ENCODE results near the gene LPCAT2. TPM values are rescaled to one million over a fixed set of nuclear protein-coding genes. Genes with fewer than 3 reads are reported as not detected.

Gene LPCAT2
- total and polyA plus RNA-seq, 8 donors, result 1.4 to 36.2 (median 6.6) TPM; not detected in 1

GRCh38 chr16:55577887-55578286 lies 69.0 kb downstream of the LPCAT2 start:
- H3K4me1 ChIP-seq, result peaks cover 0 to 8% (median 0%) of the 10 kb centered on the region in 4 donors
- no peak overlapping the region for H3K4me3 ChIP-seq
- peaks cover 0 to 28% (median 17%) of the 10 kb centered on the region in 4 donors for H3K36me3 ChIP-seq
- no peak overlapping the region for H3K27ac ChIP-seq
- intact Hi-C loops (cut with DNase I; ENCODE audit: low total_unique reads), result no loop called here
- TF ChIP-seq POLR2A (IDR thresholded peaks at IDR 0.05) (no peak), POLR2AphosphoS5 (IDR thresholded peaks at IDR 0.05) (no peak)
- TF ChIP-seq, protein P1, sequence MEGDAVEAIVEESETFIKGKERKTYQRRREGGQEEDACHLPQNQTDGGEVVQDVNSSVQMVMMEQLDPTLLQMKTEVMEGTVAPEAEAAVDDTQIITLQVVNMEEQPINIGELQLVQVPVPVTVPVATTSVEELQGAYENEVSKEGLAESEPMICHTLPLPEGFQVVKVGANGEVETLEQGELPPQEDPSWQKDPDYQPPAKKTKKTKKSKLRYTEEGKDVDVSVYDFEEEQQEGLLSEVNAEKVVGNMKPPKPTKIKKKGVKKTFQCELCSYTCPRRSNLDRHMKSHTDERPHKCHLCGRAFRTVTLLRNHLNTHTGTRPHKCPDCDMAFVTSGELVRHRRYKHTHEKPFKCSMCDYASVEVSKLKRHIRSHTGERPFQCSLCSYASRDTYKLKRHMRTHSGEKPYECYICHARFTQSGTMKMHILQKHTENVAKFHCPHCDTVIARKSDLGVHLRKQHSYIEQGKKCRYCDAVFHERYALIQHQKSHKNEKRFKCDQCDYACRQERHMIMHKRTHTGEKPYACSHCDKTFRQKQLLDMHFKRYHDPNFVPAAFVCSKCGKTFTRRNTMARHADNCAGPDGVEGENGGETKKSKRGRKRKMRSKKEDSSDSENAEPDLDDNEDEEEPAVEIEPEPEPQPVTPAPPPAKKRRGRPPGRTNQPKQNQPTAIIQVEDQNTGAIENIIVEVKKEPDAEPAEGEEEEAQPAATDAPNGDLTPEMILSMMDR (IDR thresholded peaks at IDR 0.05), result no peak
- 77 to 85% (median 81%) methylated on average over 3 of the region's 3 CpGs for WGBS, 5 donors
- H3K9me3 ChIP-seq, result no peaks in the 10 kb centered on the region
- H3K27me3 ChIP-seq, result no peaks in the 10 kb centered on the region
- no peak for DNase-seq

DNA sequence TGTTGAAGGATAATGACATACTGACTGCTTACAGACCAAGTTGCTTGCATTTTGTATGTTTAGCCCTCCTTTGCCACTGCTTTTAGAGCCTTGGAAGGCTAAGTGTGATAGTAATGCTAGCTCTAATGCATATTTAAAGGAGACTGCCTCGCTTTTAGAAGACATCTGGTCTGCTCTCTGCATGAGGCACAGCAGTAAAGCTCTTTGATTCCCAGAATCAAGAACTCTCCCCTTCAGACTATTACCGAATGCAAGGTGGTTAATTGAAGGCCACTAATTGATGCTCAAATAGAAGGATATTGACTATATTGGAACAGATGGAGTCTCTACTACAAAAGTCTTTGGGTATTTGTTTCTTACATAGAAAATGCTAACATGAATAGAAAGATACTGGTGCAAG lies 76.8 kb downstream of the LPCAT2 start:
- Histone ChIP-seq H3K4me1 (no peaks in the 10 kb centered on the region), H3K4me3 (no peak overlapping the region), H3K27ac (no peak overlapping the region), H3K27me3 (no peaks in the 10 kb centered on the region), H3K36me3 (peaks cover 0 to 12% (median 6%) of the 10 kb centered on the region in 4 donors), H3K9me3 (no peaks in the 10 kb centered on the region)
- DNase-seq, result no peak
- intact Hi-C loops (cut with DNase I; ENCODE audit: low total_unique reads), result no loop called here
- TF ChIP-seq POLR2A (IDR thresholded peaks at IDR 0.05), result no peak
- TF ChIP-seq, protein P1 (IDR thresholded peaks at IDR 0.05), result no peak
- no peak for TF ChIP-seq POLR2AphosphoS5 (IDR thresholded peaks at IDR 0.05)
- TF ChIP-seq EP300 (IDR thresholded peaks at IDR 0.05), result no peak
- WGBS, 5 donors, result 75 to 86% (median 85%) methylated on average over 2 of the region's 2 CpGs

DNA sequence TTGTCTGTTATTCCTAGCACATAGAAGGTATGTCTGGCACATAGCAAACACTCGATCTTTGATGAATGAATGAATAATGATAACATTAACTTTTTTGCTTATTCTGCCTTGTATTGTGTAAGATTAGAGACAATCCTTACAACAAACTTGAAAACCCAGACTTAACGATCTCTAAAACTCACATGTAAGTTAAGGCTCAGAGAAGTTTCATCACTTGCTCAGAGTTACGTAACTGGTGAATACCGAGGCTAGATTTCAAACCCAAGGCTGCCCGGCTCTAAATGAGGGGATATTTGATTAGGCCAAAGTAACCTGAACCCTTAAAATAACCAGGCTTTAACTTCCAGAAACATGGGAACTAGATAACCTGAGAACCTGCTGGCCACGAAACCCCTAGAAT lies 79.9 kb downstream of the LPCAT2 start:
- H3K4me1 ChIP-seq, result no peaks in the 10 kb centered on the region
- H3K27ac ChIP-seq, result no peak overlapping the region
- no peaks in the 10 kb centered on the region for H3K9me3 ChIP-seq
- TF ChIP-seq POLR2AphosphoS5 (IDR thresholded peaks at IDR 0.05) (no peak), POLR2A (IDR thresholded peaks at IDR 0.05) (no peak), EP300 (IDR thresholded peaks at IDR 0.05) (no peak)
- TF ChIP-seq, protein P1 (IDR thresholded peaks at IDR 0.05), result no peak
- intact Hi-C loops (cut with DNase I; ENCODE audit: low total_unique reads), result no loop called here
- peaks cover 0 to 1% (median 0%) of the 10 kb centered on the region in 4 donors for H3K36me3 ChIP-seq
- WGBS, 5 donors, result 62 to 81% (median 76%) methylated on average over 6 of the region's 6 CpGs
- DNase-seq, result no peak
- no peak overlapping the region for H3K4me3 ChIP-seq
- peaks cover 0 to 6% (median 0%) of the 10 kb centered on the region in 3 donors for H3K27me3 ChIP-seq

DNA sequence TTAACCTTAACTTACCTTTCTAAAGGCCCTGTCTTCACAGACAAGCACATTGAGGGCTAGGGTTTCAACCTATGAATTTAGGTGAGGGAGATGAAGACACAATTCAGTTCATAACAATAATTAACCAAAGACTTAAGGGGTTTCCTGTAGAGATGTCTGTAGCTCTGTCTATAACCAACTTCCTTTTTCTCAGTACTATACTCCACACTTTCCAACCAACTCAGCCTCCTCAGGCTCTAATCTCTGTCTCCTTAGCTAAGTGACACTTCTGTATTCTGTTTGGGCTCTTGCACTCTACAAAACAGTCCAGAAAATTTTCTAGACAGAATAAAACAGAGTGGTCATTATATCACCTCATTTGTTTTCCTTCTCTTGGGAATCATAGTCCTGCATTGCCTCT lies 83.4 kb downstream of the LPCAT2 start:
- H3K4me1 ChIP-seq, result no peaks in the 10 kb centered on the region
- no peak overlapping the region for H3K4me3 ChIP-seq
- H3K9me3 ChIP-seq, result no peaks in the 10 kb centered on the region
- H3K27ac ChIP-seq, result no peak overlapping the region
- no peaks in the 10 kb centered on the region for H3K36me3 ChIP-seq
- no peak for DNase-seq
- intact Hi-C loops (cut with DNase I; ENCODE audit: low total_unique reads), result no loop called here
- no peak for TF ChIP-seq POLR2A (IDR thresholded peaks at IDR 0.05)
- TF ChIP-seq POLR2AphosphoS5 (IDR thresholded peaks at IDR 0.05), result no peak
- TF ChIP-seq, protein P1 (IDR thresholded peaks at IDR 0.05), result no peak
- no peak for TF ChIP-seq EP300 (IDR thresholded peaks at IDR 0.05)
- peaks cover 0 to 6% (median 0%) of the 10 kb centered on the region in 3 donors for H3K27me3 ChIP-seq
